Keratinocyte (primary cell): ENCODE data around the gene CLEC17A. TPM values are rescaled to one million over a fixed set of nuclear protein-coding genes. Genes with fewer than 3 reads are reported as not detected.
"Not testable (repeated sequence)": the region's sequence is repeated elsewhere in the genome, so short reads cannot be mapped to it uniquely, and the experiment has no call there.

Experiments used
- DNase-seq: peaks from one replicate; pipeline ENCODE4 v3.0.0-alpha.2; 2011; ENCODE audit warnings: low read depth, missing footprints, low spot score
- FAIRE-seq: peaks from 2 replicates; lab custom pipeline; 2011; peaks lifted over from hg19 to GRCh38; lab: Jason Lieb, UNC
- H2AFZ ChIP-seq: 2 replicates; pipeline ENCODE4 v1.6.0; 2012; ENCODE audit warnings: low read length, control low read depth, inconsistent platforms; ENCODE audit not compliant: control insufficient read depth
- H3K27ac ChIP-seq: 2 replicates; pipeline ENCODE4 v1.5.1; 2011; ENCODE audit warnings: low read length; ENCODE audit not compliant: control insufficient read depth, insufficient read depth
- H3K27me3 ChIP-seq: 3 replicates; pipeline ENCODE4 v1.6.0; 2011; ENCODE audit warnings: low read length; ENCODE audit not compliant: control insufficient read depth, insufficient read depth; ENCODE audit errors: extremely low read depth
- H3K36me3 ChIP-seq, 2 experiments: 2 replicates in 1 of 2; 3 replicates in 1 of 2; pipeline ENCODE4 v1.5.1; 2011; ENCODE audit warnings: low read length in 2 of 2, mild to moderate bottlenecking in 1 of 2; ENCODE audit not compliant: control insufficient read depth in 2 of 2, insufficient read depth in 2 of 2; ENCODE audit errors: extremely low read depth in 1 of 2
- H3K4me1 ChIP-seq: 3 replicates; pipeline ENCODE4 v1.5.1; 2011; ENCODE audit warnings: low read length; ENCODE audit not compliant: control insufficient read depth, insufficient read depth; ENCODE audit errors: extremely low read depth
- H3K4me2 ChIP-seq: 3 replicates; pipeline ENCODE4 v1.6.0; 2011; ENCODE audit warnings: low read depth, low read length; ENCODE audit not compliant: control insufficient read depth, insufficient read depth; ENCODE audit errors: extremely low read depth
- H3K4me3 ChIP-seq, 3 experiments: fragments of 200-600 bp in 1 of 3; sonication (generic) in 1 of 3; 2 replicates in 2 of 3; 3 replicates in 1 of 3; pipeline ENCODE4 v1.5.1; 2011 to 2016; ENCODE audit warnings: low read length in 3 of 3, mild to moderate bottlenecking in 3 of 3, control low read depth in 2 of 3, inconsistent platforms in 1 of 3, low read depth in 1 of 3, mixed read lengths in 1 of 3, mixed run types in 1 of 3, moderate library complexity in 1 of 3; ENCODE audit not compliant: control insufficient read depth in 2 of 3, insufficient read depth in 2 of 3; ENCODE audit errors: extremely low read depth in 1 of 3
- H3K79me2 ChIP-seq: 2 replicates; pipeline ENCODE4 v1.6.0; 2012; ENCODE audit warnings: low read length; ENCODE audit not compliant: control insufficient read depth, insufficient read depth
- H3K9ac ChIP-seq: 3 replicates; pipeline ENCODE4 v1.6.0; 2011; ENCODE audit warnings: low read length; ENCODE audit not compliant: control insufficient read depth, insufficient read depth; ENCODE audit errors: extremely low read depth
- H3K9me1 ChIP-seq: 3 replicates; pipeline ENCODE4 v1.6.0; 2011; ENCODE audit warnings: low read length; ENCODE audit not compliant: control insufficient read depth, insufficient read depth; ENCODE audit errors: extremely low read depth
- H3K9me3 ChIP-seq: 2 replicates; pipeline ENCODE4 v1.5.1; 2012; ENCODE audit warnings: low read depth, low read length; ENCODE audit not compliant: control insufficient read depth
- H4K20me1 ChIP-seq: 3 replicates; pipeline ENCODE4 v1.6.0; 2011; ENCODE audit warnings: low read length; ENCODE audit not compliant: control insufficient read depth, insufficient read depth; ENCODE audit errors: extremely low read depth
- CTCF ChIP-seq, 3 experiments: IDR thresholded peaks in 1 of 3; conservative IDR thresholded peaks in 1 of 3; optimal IDR thresholded peaks in 1 of 3; 2 replicates in 2 of 3; 3 replicates in 1 of 3; pipeline versions ENCODE3 to v1.5.1; 2011; ENCODE audit warnings: low read length in 3 of 3, mild to moderate bottlenecking in 3 of 3, moderate library complexity in 2 of 3, control low read depth in 1 of 3, inconsistent platforms in 1 of 3; ENCODE audit not compliant: insufficient read depth in 2 of 3; ENCODE audit errors: extremely low read depth in 1 of 3
- EZH2 ChIP-seq: IDR thresholded peaks from one replicate; pipeline ENCODE4 v1.6.1; 2012; ENCODE audit warnings: inconsistent platforms, mild to moderate bottlenecking, low read length, moderate library complexity
- dilution Hi-C: fragments of 300-500 bp; cut with MboI; formaldehyde crosslinking; loops from one replicate; pipeline ENCODE4 v1.7.0; 2020; ENCODE audit warnings: low sequenced_read_pairs; ENCODE audit not compliant: extremely low pct_ligation_motif_present
- polyA plus RNA-seq, 5 experiments: library from polyadenylated mRNA; depleted of rRNA in 3 of 5; stranded (reverse) in 3 of 5; stranded (forward) in 1 of 5; unstranded in 1 of 5; fragments of >200 nt; gene quantifications; 1 replicate in 1 of 5; 2 replicates in 3 of 5; 3 replicates in 1 of 5; pipeline versions ENCODE4 v1.2.1 to v1.2.3, GENCODE V29; 2011 to 2012; ENCODE audit warnings: missing spikeins in 2 of 5, low read depth in 1 of 5, low replicate concordance in 1 of 5

CLEC17A gene
- polyA plus RNA-seq, 1 donor (not counting 4 experiments of a cell fraction or from before 2014, with no cell fraction given), result not detected

- FAIRE-seq (no peak), DNase-seq (no peak)
- Histone ChIP-seq H3K79me2 (no peaks in the 10 kb centered on the region), H2AFZ (no peak overlapping the region), H3K4me1 (no peaks in the 10 kb centered on the region), H3K9ac (no peak overlapping the region), H3K9me3 (no peaks in the 10 kb centered on the region), H3K4me2 (no peak overlapping the region), H3K27me3 (no peaks in the 10 kb centered on the region), H3K9me1 (no peaks in the 10 kb centered on the region), H3K4me3 (no peak overlapping the region), H3K27ac (no peak overlapping the region), H4K20me1 (no peaks in the 10 kb centered on the region), H3K36me3 (no peaks in the 10 kb centered on the region)
- TF ChIP-seq CTCF (optimal IDR thresholded peaks at IDR 0.05 in 1 of 3, IDR thresholded peaks at IDR 0.05 in 1 of 3, conservative IDR thresholded peaks at IDR 0.05 in 1 of 3; ENCODE audit: extremely low read depth in 1 of 3, insufficient read depth in 2 of 3, low read length in 3 of 3) (no peak), EZH2 (no peak)
- dilution Hi-C loops, result no loop called here
Measured at GRCh38 chr19:14611051-14611450, 28.2 kb downstream of the CLEC17A start.

DNA sequence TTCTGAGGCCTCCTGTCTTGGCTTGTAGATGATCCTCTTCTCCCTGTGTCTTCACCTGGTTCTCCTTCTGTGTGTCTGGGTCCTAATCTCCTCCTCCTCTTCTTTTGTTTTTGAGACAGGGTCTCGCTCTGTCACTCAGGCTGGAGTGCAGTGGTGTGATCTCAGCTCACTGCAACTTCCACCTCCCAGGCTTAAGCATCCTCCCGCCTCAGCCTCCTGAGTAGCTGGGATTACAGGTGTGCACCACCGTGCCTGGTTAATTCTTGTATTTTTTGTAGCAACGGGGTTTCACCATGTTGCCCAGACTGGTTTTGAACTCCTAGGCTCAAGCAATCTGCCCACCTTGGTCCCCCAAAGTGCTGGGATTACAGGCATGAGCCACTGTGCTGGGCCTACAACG lies 29.4 kb downstream of the CLEC17A start:
- H3K9ac ChIP-seq, H3K27me3 ChIP-seq, H2AFZ ChIP-seq, H3K4me3 ChIP-seq, H3K4me2 ChIP-seq, H4K20me1 ChIP-seq, H3K79me2 ChIP-seq, dilution Hi-C loops, H3K36me3 ChIP-seq, H3K4me1 ChIP-seq, FAIRE-seq, H3K9me1 ChIP-seq, H3K27ac ChIP-seq, DNase-seq, H3K9me3 ChIP-seq: not testable (repeated sequence)

DNA sequence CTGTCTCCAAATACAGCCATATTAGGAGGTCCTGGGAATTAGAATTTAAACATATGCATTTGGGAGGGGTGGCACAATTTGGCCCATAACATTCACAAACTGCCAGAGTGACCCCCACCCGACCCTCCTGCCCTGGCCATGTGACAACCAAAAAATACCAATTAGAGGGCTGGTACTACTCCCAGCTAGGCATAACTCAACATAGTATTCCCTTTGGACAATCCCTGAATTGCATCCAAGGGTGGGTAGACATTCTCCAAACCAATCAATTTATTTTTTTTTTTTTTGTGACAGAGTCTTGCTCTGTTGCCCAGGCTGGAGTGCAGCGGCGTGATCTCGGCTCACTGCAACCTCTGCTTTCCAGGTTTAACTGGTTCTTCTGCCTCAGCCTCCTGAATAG lies 29.8 kb downstream of the CLEC17A start:
- Histone ChIP-seq H2AFZ (no peak overlapping the region), H3K27me3 (no peaks in the 10 kb centered on the region), H3K9me3 (no peaks in the 10 kb centered on the region), H3K4me2 (no peak overlapping the region), H3K79me2 (no peaks in the 10 kb centered on the region), H3K4me3 (no peak overlapping the region), H3K4me1 (no peaks in the 10 kb centered on the region), H4K20me1 (no peaks in the 10 kb centered on the region), H3K9ac (no peak overlapping the region), H3K9me1 (no peaks in the 10 kb centered on the region), H3K36me3 (no peaks in the 10 kb centered on the region), H3K27ac (no peak overlapping the region)
- no peak for DNase-seq
- no peak for TF ChIP-seq CTCF (optimal IDR thresholded peaks at IDR 0.05 in 1 of 3, IDR thresholded peaks at IDR 0.05 in 1 of 3, conservative IDR thresholded peaks at IDR 0.05 in 1 of 3; ENCODE audit: extremely low read depth in 1 of 3, insufficient read depth in 2 of 3, low read length in 3 of 3)
- TF ChIP-seq EZH2, result no peak
- no peak for FAIRE-seq
- dilution Hi-C loops, result no loop called here

DNA sequence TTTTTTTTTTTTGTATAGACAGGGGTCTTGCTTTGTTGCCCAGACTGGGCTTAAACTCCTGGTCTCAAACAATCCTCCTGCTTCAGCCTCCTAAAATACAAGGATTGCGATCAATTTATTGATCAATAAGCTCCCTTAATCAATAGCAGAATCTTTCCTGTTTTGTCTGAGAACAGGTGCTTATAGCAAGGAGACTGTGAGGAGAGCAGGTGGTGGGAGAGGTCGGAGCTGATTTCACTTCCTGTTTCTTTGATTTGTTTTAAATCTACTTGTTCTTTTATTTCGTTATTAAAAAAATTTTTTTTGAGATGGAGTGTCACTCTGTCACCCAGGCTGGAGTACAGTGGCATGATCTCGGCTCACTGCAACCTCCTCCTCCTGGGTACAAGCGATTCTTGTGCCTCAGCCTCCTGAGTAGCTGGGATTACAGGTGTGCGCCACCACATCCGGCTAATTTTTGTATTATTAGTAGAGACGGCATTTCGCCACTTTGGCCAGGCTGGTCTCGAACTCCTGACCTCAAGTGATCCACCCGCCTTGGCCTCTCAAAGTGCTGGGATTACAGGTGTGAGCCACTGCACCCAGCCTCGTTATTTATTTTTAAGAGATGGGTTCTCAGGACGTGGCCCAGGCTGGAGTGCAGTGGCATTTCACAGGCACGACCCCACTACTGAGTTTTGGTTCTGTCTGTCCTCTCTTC lies 30.7 kb downstream of the CLEC17A start:
- H4K20me1 ChIP-seq, H3K4me2 ChIP-seq, H3K4me1 ChIP-seq, H3K9me1 ChIP-seq, H3K36me3 ChIP-seq, H3K79me2 ChIP-seq, DNase-seq, H2AFZ ChIP-seq, H3K27me3 ChIP-seq, dilution Hi-C loops, FAIRE-seq, H3K4me3 ChIP-seq, H3K27ac ChIP-seq, H3K9ac ChIP-seq, H3K9me3 ChIP-seq: not testable (repeated sequence)
